HepG2 (cell line): ENCODE measurements around the gene ZNF526. TPM values are rescaled to one million over a fixed set of nuclear protein-coding genes. Genes with fewer than 3 reads are reported as not detected.

Experiments
- GFI1 ChIP-seq: sonication (generic); formaldehyde crosslinking; IDR thresholded peaks from 2 replicates; pipeline ENCODE4 v1.5.0; 2020; ENCODE audit warnings: missing genetic modification reagents, mild to moderate bottlenecking, borderline replicate concordance
- JARID2 ChIP-seq: sonication (generic); formaldehyde crosslinking; IDR thresholded peaks from 2 replicates; pipeline ENCODE4 v1.8.1; 2023; ENCODE audit warnings: missing genetic modification reagents, inconsistent platforms; ENCODE audit not compliant: insufficient replicate concordance
- KLF15 ChIP-seq: sonication (generic); formaldehyde crosslinking; IDR thresholded peaks from 2 replicates; pipeline ENCODE4 v1.8.1; 2023; ENCODE audit warnings: borderline replicate concordance, mild to moderate bottlenecking, inconsistent platforms, missing genetic modification reagents, mixed read lengths
- NONO ChIP-seq, 2 experiments: fragments of 450-650 bp in 1 of 2; sonication (generic) in 1 of 2; formaldehyde crosslinking in 1 of 2; IDR thresholded peaks in 1 of 2; conservative IDR thresholded peaks in 1 of 2; 2 replicates each; pipeline versions ENCODE4 v1.6.1 to v1.8.0; 2017 to 2022; ENCODE audit warnings: mild to moderate bottlenecking in 1 of 2, missing genetic modification reagents in 1 of 2, moderate library complexity in 1 of 2
- NRL ChIP-seq: sonication (generic); formaldehyde crosslinking; IDR thresholded peaks from 2 replicates; pipeline ENCODE4 v1.5.0; 2020; ENCODE audit warnings: missing genetic modification reagents, mild to moderate bottlenecking, moderate library complexity, borderline replicate concordance
- PHB2 ChIP-seq: fragments of 450-650 bp; IDR thresholded peaks from 2 replicates; pipeline ENCODE4 v1.6.1; 2018; ENCODE audit not compliant: partially characterized antibody
- REL ChIP-seq: sonication (generic); formaldehyde crosslinking; conservative IDR thresholded peaks from 2 replicates; pipeline ENCODE4 v1.8.0; 2022; ENCODE audit warnings: mild to moderate bottlenecking, missing genetic modification reagents, moderate library complexity
- TARDBP ChIP-seq: sonication (generic); formaldehyde crosslinking; IDR thresholded peaks from 2 replicates; pipeline ENCODE4 v1.8.0; 2022; ENCODE audit warnings: mild to moderate bottlenecking, missing genetic modification reagents
- TBX2 ChIP-seq: sonication (generic); formaldehyde crosslinking; IDR thresholded peaks from 2 replicates; pipeline ENCODE4 v1.5.0; 2020; ENCODE audit warnings: missing genetic modification reagents, mild to moderate bottlenecking, borderline replicate concordance
- TCF7 ChIP-seq: sonication (generic); IDR thresholded peaks from 2 replicates; pipeline ENCODE4 v1.6.1; 2016; ENCODE audit warnings: antibody characterized with exemption, low read depth
- TRIM24 ChIP-seq: sonication (generic); formaldehyde crosslinking; IDR thresholded peaks from 2 replicates; pipeline ENCODE4 v1.8.0; 2022; ENCODE audit warnings: mild to moderate bottlenecking, missing genetic modification reagents
- YY1 ChIP-seq: IDR thresholded peaks from 2 replicates; pipeline ENCODE4 v1.6.1; 2011; ENCODE audit warnings: low read length, low read depth, moderate library complexity, mild to moderate bottlenecking; ENCODE audit not compliant: insufficient read depth, insufficient replicate concordance
- ZFP36L2 ChIP-seq: sonication (generic); formaldehyde crosslinking; IDR thresholded peaks from 2 replicates; pipeline ENCODE4 v1.4.0; 2020; ENCODE audit warnings: missing genetic modification reagents
- ZFP90 ChIP-seq: sonication (generic); formaldehyde crosslinking; IDR thresholded peaks from 2 replicates; pipeline ENCODE4 v1.8.0; 2022; ENCODE audit warnings: missing genetic modification reagents, mild to moderate bottlenecking, inconsistent platforms, borderline replicate concordance
- ZMAT5 ChIP-seq: sonication (generic); formaldehyde crosslinking; IDR thresholded peaks from 2 replicates; pipeline ENCODE4 v1.5.0; 2020; ENCODE audit warnings: mild to moderate bottlenecking, low read depth, missing genetic modification reagents, borderline replicate concordance
- ZNF124 ChIP-seq: sonication (generic); formaldehyde crosslinking; IDR thresholded peaks from 2 replicates; pipeline ENCODE4 v1.4.0; 2020; ENCODE audit warnings: missing genetic modification reagents
- ZNF34 ChIP-seq: sonication (generic); formaldehyde crosslinking; IDR thresholded peaks from 2 replicates; pipeline ENCODE4 v1.4.0; 2020; ENCODE audit warnings: mild to moderate bottlenecking, missing genetic modification reagents, borderline replicate concordance
- ZNF572 ChIP-seq: sonication (generic); formaldehyde crosslinking; IDR thresholded peaks from 2 replicates; pipeline ENCODE4 v1.5.1; 2020; ENCODE audit warnings: mild to moderate bottlenecking, missing genetic modification reagents
- ZNF577 ChIP-seq: sonication (generic); formaldehyde crosslinking; IDR thresholded peaks from 2 replicates; pipeline ENCODE4 v1.4.0; 2020; ENCODE audit warnings: mild to moderate bottlenecking, low read depth, missing genetic modification reagents, borderline replicate concordance
- ZSCAN25 ChIP-seq: sonication (generic); formaldehyde crosslinking; IDR thresholded peaks from 2 replicates; pipeline ENCODE4 v1.8.0; 2022; ENCODE audit warnings: mild to moderate bottlenecking, missing genetic modification reagents
- ZSCAN29 ChIP-seq: sonication (generic); formaldehyde crosslinking; conservative IDR thresholded peaks from 2 replicates; pipeline ENCODE4 v1.4.0; 2020; ENCODE audit warnings: mild to moderate bottlenecking, missing genetic modification reagents
- polyA plus RNA-seq, 8 experiments: library from polyadenylated mRNA; depleted of rRNA in 3 of 8; stranded (reverse) in 7 of 8; unstranded in 1 of 8; fragments of >200 nt; fragmentation: Illumina TruSeq in 4 of 8; extraction: Trizol in 4 of 8; gene quantifications; 2 replicates each; pipeline versions ENCODE4 v1.2.1 to v1.2.3, GENCODE V29; 2011 to 2016; ENCODE audit warnings: low read depth in 4 of 8, missing spikeins in 1 of 8, mixed read lengths in 1 of 8; ENCODE audit not compliant: insufficient read depth in 1 of 8
- total RNA-seq, 5 experiments: library from RNA; depleted of rRNA; stranded (reverse); fragments of >200 nt; fragmentation: Illumina TruSeq; extraction: Trizol; gene quantifications; 2 replicates each; pipeline ENCODE4 v1.2.3, GENCODE V29; 2016; ENCODE audit warnings: low read depth in 1 of 5
- TF ChIP-seq, protein P1 (sequence below): IDR thresholded peaks from 2 replicates; pipeline ENCODE4 v1.6.1; 2016; ENCODE audit warnings: missing biosample characterization, missing genetic modification reagents, low read depth
- TF ChIP-seq, protein P2 (sequence below), 2 experiments: sonication (generic) in 1 of 2; formaldehyde crosslinking in 1 of 2; IDR thresholded peaks; 2 replicates each; pipeline versions ENCODE4 v1.4.0 to v1.6.1; 2018 to 2020; ENCODE audit warnings: missing genetic modification reagents in 2 of 2, borderline replicate concordance in 1 of 2, low read depth in 1 of 2, mild to moderate bottlenecking in 1 of 2, missing biosample characterization in 1 of 2
- TF ChIP-seq, protein P3 (sequence below): IDR thresholded peaks from 2 replicates; pipeline ENCODE4 v1.6.1; 2018; ENCODE audit warnings: missing genetic modification reagents

ZNF526 gene
- total and polyA plus RNA-seq, 2 of the 13 experiments (the other 11 are each of a cell fraction or from before 2014, with no cell fraction given) = 3.3 to 8.4 TPM

DNA sequence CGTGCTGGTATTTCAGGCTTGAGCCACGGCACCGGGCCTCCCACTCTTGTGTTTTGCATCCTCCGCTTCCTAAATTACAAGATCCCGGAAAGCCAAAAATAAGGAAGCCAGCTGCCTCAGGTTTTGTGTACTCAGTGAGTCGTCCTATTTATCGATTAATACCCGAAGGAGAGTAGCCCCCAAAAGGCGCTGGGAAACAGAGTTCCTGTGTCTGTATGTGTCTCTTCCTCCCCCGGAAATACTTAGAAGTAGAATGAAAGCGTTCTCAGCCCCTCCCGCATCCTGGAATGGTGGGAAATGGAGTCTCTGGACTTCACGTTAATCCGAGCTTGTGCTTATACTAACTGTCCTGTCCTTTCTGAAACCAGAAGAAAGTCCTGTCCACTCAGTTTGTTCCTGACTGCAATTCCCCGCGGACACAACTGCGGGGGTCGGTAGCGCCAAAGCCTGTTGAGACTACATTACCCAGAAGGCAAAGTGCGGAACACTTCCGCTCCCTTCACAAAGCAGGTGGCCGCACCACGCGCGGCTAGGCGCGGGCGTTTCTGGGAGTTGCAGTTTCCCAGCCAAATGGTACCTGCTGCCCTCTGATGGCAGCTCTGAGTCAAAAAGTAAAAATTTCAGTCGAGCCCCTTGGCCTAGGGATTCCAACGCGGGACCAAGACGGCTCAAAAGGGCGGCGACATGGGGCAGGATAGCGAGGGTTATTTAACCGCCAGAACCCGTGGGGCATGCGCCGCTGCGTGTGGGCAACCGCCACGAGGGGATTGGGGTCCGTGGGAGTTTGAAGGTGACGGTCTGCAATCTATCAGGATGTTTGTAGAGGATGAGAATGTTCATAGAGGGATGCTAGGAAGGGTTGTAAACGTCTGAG, 24.5 kb downstream of the ZNF526 start (continued):
- TF ChIP-seq TBX2 (CRISPR knock-in tag) (peak; percentile 59; the same call in 1 of the 2 replicates), REL (CRISPR knock-in tag) (no peak), NONO (IDR thresholded peaks at IDR 0.05) (no peak), NONO (CRISPR knock-in tag; conservative IDR thresholded peaks at IDR 0.05) (no peak; the same call in 1 of the 2 replicates), YY1 (peak; percentile 71), ZFP36L2 (CRISPR knock-in tag) (no peak), GFI1 (CRISPR knock-in tag) (no peak), ZMAT5 (CRISPR knock-in tag) (no peak), ZFP90 (CRISPR knock-in tag) (no peak), TRIM24 (CRISPR knock-in tag) (no peak), NRL (no peak; the same call in 1 of the 2 replicates), ZSCAN29 (CRISPR knock-in tag) (no peak), ZNF577 (CRISPR knock-in tag) (no peak), ZSCAN25 (CRISPR knock-in tag) (0 out of 2 replicates have a peak, but pooled peaks have one; percentile 30), TARDBP (peak; percentile 63), ZNF34 (CRISPR knock-in tag) (no peak), ZNF572 (CRISPR knock-in tag) (no peak), TCF7 (no peak), PHB2 (no peak), ZNF124 (CRISPR knock-in tag) (0 out of 2 replicates have a peak, but pooled peaks have one; percentile 73), JARID2 (CRISPR knock-in tag) (no peak), KLF15 (no peak)
- TF ChIP-seq, protein P1, sequence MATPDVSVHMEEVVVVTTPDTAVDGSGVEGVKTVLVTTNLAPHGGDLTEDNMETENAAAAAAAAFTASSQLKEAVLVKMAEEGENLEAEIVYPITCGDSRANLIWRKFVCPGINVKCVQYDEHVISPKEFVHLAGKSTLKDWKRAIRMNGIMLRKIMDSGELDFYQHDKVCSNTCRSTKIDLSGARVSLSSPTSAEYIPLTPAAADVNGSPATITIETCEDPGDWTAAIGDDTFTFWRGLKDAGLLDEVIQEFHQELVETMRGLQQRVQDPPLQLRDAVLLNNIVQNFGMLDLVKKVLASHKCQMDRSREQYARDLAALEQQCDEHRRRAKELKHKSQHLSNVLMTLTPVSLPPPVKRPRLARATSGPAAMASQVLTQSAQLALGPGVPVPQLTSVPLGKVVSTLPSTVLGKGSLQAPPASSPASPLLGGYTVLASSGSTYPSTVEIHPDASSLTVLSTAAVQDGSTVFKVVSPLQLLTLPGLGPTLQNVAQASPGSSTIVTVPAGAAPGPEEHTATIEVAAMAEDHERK (CRISPR knock-in tag) = peak; percentile 73; the same call in 1 of the 2 replicates
- TF ChIP-seq, protein P2, sequence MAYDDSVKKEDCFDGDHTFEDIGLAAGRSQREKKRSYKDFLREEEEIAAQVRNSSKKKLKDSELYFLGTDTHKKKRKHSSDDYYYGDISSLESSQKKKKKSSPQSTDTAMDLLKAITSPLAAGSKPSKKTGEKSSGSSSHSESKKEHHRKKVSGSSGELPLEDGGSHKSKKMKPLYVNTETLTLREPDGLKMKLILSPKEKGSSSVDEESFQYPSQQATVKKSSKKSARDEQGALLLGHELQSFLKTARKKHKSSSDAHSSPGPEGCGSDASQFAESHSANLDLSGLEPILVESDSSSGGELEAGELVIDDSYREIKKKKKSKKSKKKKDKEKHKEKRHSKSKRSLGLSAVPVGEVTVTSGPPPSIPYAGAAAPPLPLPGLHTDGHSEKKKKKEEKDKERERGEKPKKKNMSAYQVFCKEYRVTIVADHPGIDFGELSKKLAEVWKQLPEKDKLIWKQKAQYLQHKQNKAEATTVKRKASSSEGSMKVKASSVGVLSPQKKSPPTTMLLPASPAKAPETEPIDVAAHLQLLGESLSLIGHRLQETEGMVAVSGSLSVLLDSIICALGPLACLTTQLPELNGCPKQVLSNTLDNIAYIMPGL (CRISPR knock-in tag; IDR thresholded peaks at IDR 0.05; ENCODE audit: borderline replicate concordance in 1 of 2, low read depth in 1 of 2) = peak in 1 of 2 experiments; percentile 34; a peak in 2 of 4 replicates
- TF ChIP-seq, protein P3, sequence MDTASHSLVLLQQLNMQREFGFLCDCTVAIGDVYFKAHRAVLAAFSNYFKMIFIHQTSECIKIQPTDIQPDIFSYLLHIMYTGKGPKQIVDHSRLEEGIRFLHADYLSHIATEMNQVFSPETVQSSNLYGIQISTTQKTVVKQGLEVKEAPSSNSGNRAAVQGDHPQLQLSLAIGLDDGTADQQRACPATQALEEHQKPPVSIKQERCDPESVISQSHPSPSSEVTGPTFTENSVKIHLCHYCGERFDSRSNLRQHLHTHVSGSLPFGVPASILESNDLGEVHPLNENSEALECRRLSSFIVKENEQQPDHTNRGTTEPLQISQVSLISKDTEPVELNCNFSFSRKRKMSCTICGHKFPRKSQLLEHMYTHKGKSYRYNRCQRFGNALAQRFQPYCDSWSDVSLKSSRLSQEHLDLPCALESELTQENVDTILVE (CRISPR knock-in tag) = 0 out of 2 replicates have a peak, but pooled peaks have one; percentile 43
